22Rv1 (cell line): Measurements from ENCODE around the gene AHRR.
"Not testable (repeated sequence)": the region's sequence is repeated elsewhere in the genome, so short reads cannot be mapped to it uniquely, and the experiment has no call there.

ENCODE experiments used
- H3K27ac ChIP-seq: fragments of 450-650 bp; 2 replicates; pipeline ENCODE4 v1.5.1; 2017
- ZFX ChIP-seq: fragments of 450-650 bp; IDR thresholded peaks from 2 replicates; pipeline ENCODE4 v1.6.1; 2017; ENCODE audit warnings: antibody characterized with exemption, borderline replicate concordance
- TF ChIP-seq, protein P1 (sequence below): fragments of 450-650 bp; IDR thresholded peaks from 2 replicates; pipeline ENCODE4 v1.5.1; 2017; ENCODE audit warnings: mild to moderate bottlenecking

The AHRR gene

DNA sequence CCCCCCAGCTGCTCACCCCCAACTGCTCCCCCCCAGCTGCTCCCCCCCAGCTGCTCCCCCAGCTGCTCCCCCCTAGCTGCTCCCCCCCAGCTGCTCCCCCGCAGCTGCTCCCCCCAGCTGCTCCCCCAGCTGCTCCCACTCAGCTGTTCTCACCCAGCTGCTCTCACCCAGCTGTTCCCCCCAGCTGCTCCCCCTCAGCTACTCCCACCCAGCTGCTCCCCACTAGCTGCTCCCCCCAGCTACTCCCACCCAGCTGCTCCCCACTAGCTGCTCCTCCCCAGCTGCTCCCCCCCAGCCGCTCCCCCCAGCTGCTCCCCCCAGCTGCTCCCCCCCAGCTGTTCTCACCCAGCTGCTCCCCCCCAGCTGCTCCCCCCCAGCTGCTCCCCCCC, 22.8 kb upstream of the AHRR start:
- TF ChIP-seq ZFX = no peak
- TF ChIP-seq, protein P1, sequence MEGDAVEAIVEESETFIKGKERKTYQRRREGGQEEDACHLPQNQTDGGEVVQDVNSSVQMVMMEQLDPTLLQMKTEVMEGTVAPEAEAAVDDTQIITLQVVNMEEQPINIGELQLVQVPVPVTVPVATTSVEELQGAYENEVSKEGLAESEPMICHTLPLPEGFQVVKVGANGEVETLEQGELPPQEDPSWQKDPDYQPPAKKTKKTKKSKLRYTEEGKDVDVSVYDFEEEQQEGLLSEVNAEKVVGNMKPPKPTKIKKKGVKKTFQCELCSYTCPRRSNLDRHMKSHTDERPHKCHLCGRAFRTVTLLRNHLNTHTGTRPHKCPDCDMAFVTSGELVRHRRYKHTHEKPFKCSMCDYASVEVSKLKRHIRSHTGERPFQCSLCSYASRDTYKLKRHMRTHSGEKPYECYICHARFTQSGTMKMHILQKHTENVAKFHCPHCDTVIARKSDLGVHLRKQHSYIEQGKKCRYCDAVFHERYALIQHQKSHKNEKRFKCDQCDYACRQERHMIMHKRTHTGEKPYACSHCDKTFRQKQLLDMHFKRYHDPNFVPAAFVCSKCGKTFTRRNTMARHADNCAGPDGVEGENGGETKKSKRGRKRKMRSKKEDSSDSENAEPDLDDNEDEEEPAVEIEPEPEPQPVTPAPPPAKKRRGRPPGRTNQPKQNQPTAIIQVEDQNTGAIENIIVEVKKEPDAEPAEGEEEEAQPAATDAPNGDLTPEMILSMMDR = no peak
- no peak overlapping the region for H3K27ac ChIP-seq

DNA sequence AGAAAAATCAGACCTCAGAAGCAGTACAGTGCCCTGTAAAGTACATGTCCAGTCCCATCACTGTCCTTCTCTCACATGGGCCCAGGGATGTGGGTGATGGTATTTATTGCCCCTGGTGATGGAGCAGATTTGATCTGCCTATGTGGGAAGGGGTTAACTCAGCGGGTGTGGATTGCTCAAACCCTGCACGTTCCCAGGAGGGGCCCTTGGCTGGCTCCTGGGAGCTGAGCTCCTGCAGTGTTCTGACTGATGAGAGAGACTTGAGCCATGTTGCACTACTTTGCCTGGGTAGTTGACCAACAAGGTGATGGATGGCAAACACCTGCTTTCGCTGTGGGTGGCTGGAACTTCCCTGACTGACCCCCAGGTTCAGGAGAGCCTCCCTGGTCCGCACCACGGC, 21.6 kb upstream of the AHRR start:
- H3K27ac ChIP-seq = not testable (repeated sequence)

DNA sequence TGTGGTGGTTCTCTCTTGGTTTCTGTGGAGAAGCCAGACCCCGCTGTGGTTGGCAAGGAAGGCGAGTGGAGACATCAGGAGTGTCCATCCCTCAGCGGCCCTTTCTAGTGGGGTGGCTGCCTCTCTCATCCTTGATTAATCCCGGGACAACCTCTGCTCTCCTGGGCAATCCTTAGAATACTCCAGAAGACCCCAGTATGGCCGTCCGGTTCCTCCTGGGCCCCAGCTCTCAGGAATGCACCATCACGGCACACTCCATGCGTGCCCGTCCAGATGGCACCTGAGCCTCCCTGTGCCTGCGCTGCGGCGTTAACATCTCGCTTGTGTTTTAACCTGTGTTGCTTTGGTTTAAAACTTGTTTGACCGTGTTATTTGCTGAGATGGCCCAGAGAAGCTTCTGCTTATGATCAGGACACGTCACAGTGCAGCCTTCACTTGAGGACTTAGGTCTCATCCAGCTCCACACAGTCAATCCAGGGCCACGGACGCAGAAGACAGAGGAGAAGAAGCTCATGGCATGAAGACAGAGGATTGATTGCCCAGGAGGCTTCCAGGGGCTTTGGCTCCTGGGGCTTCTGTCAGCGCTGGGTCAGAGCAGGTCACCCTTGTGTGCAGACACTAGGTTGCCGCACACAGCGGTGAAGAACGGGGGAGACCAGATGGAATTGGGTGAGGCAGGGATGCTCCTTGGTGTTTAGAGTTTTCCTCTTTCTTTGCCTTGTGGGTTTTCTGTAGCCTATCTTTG, 20.7 kb upstream of the AHRR start:
- H3K27ac ChIP-seq = not testable (repeated sequence)

DNA sequence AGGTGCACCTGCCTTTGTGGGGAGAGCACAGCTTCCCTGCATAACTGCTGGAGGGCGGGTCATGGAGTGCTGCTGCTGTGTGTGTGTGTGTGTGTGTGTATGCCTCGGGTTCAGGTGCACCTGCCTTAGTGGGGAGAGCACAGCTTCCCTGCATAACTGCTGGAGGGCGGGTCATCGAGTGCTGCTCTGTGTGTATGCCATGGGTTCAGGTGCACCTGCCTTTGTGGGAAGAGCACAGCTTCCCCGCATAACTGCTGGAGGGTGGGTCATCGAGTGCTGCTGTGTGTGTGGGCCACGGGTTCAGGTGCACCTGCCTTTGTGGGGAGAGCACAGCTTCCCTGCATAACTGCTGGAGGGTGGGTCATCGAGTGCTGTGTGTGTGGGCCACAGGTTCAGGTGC, 19.1 kb upstream of the AHRR start:
- H3K27ac ChIP-seq = not testable (repeated sequence)

DNA sequence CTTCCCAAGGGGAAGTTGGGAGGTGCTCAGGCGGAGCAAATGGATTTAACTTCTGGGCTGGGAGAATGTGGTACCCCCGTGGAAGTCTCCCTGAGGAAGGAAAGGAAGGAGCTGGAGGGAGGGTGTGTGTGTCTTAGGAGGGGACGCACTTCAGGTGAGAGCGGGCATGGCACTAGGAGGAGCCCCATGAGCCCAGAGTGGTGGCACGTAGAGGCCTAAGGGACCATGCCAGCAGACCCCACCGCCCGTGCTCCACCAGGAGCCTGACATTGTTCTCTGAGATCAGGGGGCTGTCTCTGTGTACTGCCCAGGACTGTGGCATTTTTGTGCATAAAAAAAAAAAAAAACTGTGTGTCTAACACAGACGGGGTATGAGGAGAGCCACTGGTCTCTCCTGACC, 18.5 kb upstream of the AHRR start:
- no peak overlapping the region for H3K27ac ChIP-seq
- TF ChIP-seq ZFX = no peak
- TF ChIP-seq, protein P1 = no peak

DNA sequence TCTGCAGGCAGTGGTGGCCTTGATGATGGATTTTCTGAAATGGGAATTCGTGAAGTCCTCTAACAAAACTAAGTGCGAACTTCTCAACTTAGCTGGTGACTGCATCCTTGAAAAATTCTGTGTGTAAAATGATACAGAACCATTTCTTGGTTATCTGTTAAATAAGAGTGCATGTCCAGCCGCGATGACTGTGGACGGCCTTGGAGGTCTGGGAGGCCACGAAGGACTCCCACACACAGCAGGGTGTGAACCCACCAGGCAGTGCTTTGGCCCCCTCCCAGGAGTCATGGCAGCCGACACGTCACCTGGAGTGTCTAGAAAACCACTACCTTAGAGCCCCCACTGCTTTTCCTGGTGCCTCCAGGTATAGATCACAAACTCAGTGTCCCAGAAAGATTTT, 17.8 kb upstream of the AHRR start:
- not testable (repeated sequence) for H3K27ac ChIP-seq

DNA sequence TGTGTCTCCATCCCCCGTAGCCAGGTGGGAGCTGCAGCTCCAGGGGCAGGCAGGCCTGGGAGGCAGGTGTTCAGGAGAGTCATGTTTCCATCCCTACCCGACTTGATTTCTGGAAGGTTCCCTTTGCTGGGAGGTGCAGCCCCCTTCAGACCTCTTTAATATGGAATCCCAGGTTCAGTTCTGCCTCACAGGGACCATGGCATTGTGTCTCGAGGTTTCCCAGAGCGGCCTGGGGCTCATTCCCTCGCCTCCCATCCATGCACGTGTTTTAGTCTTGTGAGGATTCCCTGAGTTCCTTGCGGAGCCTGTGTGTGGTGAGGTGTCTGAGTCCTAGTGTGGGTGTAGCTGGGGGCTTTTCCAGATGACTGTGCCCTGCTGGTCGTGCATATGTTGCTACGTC, 16.5 kb upstream of the AHRR start:
- H3K27ac ChIP-seq = no peak overlapping the region
- no peak for TF ChIP-seq ZFX
- TF ChIP-seq, protein P1 = no peak

DNA sequence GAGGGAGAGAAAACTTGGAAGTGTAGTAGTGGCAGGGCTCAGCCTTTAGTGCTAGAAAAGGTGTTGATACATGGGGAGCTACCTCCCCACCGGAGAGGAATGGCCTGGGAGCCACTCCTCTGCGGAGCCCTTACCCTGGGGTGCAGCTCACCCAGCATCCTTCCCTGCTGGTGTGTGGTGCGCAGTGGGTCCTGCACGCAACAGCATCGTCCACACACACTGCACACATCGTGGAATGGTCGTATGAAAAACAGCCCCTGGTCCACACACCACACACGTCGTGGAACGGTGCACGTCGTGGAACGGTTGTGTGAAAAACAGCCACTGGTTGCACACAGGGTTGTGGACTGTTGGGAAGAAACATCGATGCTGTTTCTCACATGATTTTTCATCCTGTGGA, 16.1 kb upstream of the AHRR start:
- no peak overlapping the region for H3K27ac ChIP-seq
- TF ChIP-seq, protein P1 = no peak
- TF ChIP-seq ZFX = no peak

DNA sequence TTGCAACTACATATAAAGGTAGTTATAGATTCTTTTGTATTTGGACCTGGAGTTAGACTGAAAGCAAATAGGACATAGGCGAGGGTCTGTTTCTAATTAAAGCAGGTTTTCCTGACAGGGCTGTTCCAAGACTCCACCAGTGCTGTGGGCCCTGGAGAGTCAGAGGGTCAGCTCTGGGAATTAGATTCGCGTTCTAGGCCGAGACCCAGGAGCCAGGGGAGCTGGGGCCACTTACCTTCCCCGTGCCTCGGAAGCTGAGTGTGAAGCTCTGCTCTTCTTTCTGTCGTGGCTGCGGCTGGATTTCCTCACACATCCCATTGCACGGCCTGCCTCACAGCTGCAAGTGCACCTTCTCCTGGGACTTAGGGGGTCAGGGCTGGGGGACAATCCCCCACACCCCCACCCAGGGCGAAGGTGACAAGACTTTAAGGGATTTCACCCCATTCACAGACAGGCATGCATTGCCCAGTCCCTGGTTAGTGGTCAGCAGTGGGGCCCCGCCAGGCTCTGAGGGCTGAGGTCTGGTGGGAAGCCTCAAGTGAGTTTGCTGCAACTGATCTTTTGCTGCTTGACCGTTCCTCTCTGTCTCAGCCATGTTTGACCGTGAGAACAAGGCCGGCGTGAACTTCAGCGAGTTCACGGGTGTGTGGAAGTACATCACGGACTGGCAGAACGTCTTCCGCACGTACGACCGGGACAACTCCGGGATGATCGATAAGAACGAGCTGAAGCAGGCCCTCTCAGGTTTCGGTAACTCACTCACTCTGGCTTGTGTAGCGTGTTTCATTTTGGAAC, 15.3 kb upstream of the AHRR start:
- TF ChIP-seq, protein P1 = no peak
- no peak for TF ChIP-seq ZFX
- no peak overlapping the region for H3K27ac ChIP-seq
